Suppressor macrophage (primary cell): ENCODE data around the gene TYSND1.
A peak's percentile ranks its signal among the peaks of the same experiment; 100 is the strongest.
"Not testable (repeated sequence)": the region's sequence is repeated elsewhere in the genome, so short reads cannot be mapped to it uniquely, and the experiment has no call there.

Experiments used
- DNase-seq, 4 experiments: peaks; one replicate each; pipeline ENCODE4 v3.0.0-alpha.2; 2020 to 2022

TYSND1 gene

DNA sequence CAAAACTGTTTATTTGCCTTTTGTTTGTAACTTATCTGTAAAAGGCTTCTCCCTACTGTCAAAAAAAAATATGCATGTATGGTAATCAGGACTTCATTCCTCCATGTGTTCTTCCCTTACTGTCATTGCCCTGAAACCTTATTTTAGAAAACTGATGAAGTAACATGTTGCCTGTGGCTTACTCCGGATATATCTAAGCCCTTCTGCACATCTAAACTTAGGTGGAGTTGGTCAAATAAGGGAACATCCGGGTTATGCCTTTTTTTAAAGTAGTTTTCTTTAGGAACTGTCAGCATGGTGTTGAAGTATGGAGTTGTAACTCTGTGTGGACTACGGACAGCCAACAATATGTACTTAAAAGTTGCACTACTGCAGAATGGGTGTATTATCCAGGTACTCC lies 17.7 kb upstream of the TYSND1 start:
- peak in 2 of 4 experiments; percentile 34 to 39 for DNase-seq

DNA sequence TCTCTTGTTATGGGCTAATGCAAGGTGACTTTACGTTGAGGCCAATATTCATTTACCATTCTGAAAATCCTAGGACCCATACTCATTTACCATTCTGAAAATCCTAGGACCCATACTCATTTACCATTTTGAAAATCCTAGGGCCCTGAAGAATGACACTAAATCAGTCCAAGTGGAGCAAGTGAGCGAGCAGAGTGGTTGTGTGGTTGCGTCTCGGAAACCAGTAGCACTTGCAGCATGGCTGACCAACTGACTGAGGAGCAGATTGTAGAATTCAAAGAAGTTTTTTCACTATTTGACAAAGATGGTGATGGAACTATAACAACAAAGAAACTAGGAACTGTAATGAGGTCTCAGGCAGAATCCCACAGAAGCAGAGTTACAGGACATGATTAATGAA lies 16.9 kb upstream of the TYSND1 start:
- DNase-seq, result no peak

DNA sequence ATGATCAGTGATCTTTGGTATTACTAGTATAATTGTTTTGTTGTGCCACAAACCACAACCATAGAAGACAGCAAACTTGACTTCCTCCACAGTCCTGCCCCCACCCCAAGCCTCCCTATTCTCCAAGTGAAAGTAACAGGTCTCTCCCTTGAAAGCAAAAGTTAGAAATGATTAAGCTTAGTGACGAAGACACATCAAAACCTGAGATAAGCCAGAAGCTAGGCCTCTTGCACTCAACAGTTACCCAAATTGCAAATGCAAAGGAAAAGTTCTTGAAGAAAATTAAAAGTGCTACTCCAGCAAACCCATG lies 16.3 kb upstream of the TYSND1 start:
- no peak for DNase-seq

- DNase-seq, result no peak
Observed at GRCh38 chr10:70162151-70162891, 15.8 kb upstream of the TYSND1 start.

- DNase-seq, result no peak
Observed at GRCh38 chr10:70160798-70161197, 14.3 kb upstream of the TYSND1 start.

GRCh38 chr10:70159366-70159765 lies 12.9 kb upstream of the TYSND1 start:
- DNase-seq, result not testable (repeated sequence)

- DNase-seq, result no peak
Observed at GRCh38 chr10:70158113-70158512, 11.6 kb upstream of the TYSND1 start.

- DNase-seq, result no peak
Observed at GRCh38 chr10:70155255-70155838, 8.8 kb upstream of the TYSND1 start.

GRCh38 chr10:70148516-70148915 lies 2.0 kb upstream of the TYSND1 start:
- DNase-seq, result no peak

DNA sequence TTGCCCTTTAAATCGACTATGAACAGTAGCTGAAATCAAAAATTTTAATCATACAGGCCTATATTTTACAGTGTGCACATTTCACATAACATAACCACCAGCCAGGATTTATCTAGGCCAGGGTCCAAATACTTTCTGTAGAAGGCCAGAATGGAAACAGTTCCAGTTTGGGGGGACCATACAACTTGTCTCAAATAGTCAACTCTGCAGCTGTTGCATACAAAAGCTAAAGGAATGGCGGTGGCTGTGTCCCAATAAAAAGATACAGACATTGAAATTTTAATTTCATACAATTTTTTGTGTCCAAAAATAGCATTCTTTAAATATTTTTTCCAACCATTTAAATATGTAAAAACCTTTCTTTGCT lies 742 bp upstream of the TYSND1 start:
- no peak for DNase-seq

DNA sequence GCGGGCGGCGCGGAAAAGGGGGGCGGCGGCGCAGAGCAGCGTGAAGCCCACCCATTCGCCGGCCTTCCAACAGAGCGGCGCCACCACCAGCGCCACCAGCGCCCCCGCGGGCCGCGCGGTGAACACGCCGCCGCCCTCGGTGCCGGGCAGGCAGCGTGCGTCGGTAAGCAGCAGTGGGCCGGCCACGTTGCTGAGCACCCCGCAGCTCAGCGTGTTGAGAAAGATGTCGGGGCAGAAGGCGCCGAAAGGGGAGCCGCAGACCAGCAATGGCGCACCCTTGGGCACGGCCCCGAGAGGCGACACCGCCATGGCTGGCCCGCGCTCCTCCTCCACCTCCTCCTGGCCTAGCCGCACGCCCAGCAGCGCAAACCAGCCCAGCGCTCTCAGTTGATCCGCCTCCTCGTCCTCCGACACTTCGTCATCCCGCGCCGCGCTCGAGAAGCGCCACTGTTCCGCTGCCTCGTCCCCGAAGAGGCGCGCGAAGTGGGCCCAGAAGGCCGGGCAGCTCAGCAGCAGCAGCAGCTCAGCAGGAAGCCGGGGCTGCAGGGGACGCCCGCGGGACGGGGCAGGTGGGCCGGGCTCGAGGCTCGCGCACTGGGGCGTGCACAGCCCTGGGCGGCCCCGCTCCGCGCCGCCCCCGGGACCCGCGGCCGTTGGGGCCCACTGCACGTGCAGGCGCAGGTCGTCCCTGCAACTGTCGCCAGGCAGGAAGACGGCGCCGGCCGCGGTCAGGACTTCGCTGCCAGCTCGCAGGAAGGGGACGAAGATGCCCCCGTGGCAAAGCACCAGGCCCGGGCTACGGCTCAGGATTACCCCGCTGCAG lies 623 bp downstream of the TYSND1 start:
- DNase-seq, result peak; percentile 73 to 90 (median 80)

DNA sequence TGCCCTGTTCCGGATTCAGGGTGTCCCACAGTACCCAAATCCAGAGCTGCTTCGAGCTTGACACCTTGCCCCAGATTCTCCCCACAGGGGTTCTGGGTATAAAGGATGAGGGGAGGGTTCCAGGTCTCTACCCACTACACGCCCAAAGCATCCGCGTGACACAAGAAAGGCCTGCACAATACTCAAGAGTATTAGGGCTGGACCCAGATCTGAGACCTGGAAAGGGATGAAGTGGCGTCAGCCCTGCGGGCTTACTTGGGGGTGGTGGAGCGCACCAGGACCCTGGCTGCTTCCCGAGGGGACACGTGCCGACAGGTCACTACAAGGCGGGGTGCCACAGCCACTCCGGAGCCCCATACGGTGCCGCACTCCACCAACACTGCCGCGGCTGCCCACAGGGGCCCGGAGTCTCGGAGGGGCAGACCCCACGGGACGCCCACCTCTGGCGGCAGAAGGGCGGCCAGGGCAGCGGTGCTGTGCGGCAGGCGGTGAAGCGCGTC lies 1.3 kb downstream of the TYSND1 start:
- no peak for DNase-seq

GRCh38 chr10:70144372-70145110 lies 2.0 kb downstream of the TYSND1 start:
- DNase-seq, result no peak

- no peak for DNase-seq
Observed at GRCh38 chr10:70142555-70142954, 3.9 kb downstream of the TYSND1 start.

DNA sequence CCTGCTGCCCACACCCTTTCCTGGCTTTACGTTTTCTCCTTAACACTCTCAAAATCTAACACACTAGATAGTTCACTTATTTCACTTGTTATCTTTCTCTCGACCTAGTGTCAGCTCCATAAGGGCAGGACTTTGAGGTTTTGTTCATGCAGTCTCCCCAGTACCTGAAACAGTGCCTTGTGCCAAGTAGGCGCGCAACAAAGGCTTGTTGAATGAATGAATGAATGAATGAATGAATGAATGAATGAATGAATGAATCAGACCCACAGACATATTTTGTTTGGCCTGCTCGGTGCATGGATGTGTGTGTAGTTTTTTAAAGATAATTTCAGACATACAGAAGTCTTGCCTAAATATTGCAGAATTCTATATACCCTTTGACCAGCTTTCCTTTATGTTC lies 6.2 kb downstream of the TYSND1 start:
- no peak for DNase-seq

- DNase-seq, result no peak
Observed at GRCh38 chr10:70139997-70140250, 6.6 kb downstream of the TYSND1 start.

GRCh38 chr10:70139151-70139996 lies 7.1 kb downstream of the TYSND1 start:
- DNase-seq, result no peak

- no peak for DNase-seq
Observed at GRCh38 chr10:70137927-70138883, 8.3 kb downstream of the TYSND1 start.

DNA sequence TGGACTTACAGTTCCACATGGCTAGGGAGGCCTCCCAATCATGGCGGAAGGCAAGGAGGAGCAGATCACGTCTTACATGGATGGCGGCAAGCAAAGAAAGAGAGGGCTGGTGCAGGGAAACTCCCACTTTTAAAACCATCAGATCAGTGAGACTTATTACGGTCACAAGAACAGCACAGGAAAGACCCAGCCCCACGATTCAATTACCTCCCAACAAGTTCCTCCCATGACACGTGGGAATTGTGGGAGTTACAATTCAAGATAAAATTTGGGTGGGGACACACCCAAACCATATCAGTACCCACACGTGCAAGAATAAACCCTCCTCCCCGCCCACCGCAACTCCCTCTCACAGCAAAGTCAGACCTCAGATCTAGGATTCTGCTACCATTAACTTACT lies 9.4 kb downstream of the TYSND1 start:
- DNase-seq, result no peak

GRCh38 chr10:70135684-70136083 lies 10.8 kb downstream of the TYSND1 start:
- peak in 1 of 4 experiments; percentile 8 for DNase-seq

DNA sequence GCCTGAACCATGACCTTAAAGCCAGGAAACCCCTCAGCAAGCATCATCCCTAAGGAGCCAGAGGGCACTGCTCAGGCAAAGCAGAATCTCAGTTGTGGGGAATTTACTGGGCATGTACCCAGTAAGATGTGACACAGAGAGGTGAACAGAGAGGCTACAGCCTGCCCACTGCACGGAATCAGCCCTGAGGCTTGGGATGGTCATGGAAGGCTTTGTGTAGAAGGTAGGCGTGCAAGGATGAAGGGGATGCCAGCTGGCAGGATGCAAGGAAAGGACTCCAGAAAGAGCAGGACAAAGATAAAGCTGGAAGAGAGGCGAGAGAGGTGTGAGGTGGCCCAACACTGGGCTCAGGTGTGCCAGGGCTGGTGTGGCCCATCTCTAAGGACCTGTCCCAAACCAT lies 11.5 kb downstream of the TYSND1 start:
- no peak for DNase-seq
